Smooth muscle cell (in vitro differentiated cells): ENCODE measurements around the gene SPTBN1. TPM values are rescaled to one million over a fixed set of nuclear protein-coding genes. Genes with fewer than 3 reads are reported as not detected.

Experiments
- DNase-seq: peaks from one replicate; lab custom pipeline; 2025; ENCODE audit not compliant: unreplicated experiment; lab: John Stamatoyannopoulos, UW
- H2AFZ ChIP-seq: fragments of 200-600 bp; sonication (generic); 2 replicates; pipeline ENCODE4 v1.6.0; 2016; ENCODE audit warnings: antibody characterized with exemption, low read depth, mild to moderate bottlenecking
- H3F3A ChIP-seq: fragments of 200-600 bp; sonication (generic); 2 replicates; pipeline ENCODE4 v1.6.0; 2017; ENCODE audit warnings: antibody characterized with exemption, low read depth
- H3K27ac ChIP-seq: fragments of 200-600 bp; sonication (generic); 2 replicates; pipeline ENCODE4 v1.5.1; 2016; ENCODE audit warnings: low read depth, mild to moderate bottlenecking
- H3K27me3 ChIP-seq: fragments of 200-600 bp; sonication (generic); 2 replicates; pipeline ENCODE4 v1.6.1; 2016; ENCODE audit warnings: low read depth, mild to moderate bottlenecking
- H3K36me3 ChIP-seq: fragments of 200-600 bp; sonication (generic); 2 replicates; pipeline ENCODE4 v1.5.1; 2016; ENCODE audit warnings: low read depth
- H3K4me1 ChIP-seq: fragments of 200-600 bp; sonication (generic); 2 replicates; pipeline ENCODE4 v1.5.1; 2016; ENCODE audit warnings: low read depth
- H3K4me2 ChIP-seq: fragments of 200-600 bp; sonication (generic); 2 replicates; pipeline ENCODE4 v1.6.0; 2016; ENCODE audit warnings: mild to moderate bottlenecking
- H3K4me3 ChIP-seq: fragments of 200-600 bp; sonication (generic); 2 replicates; pipeline ENCODE4 v1.5.1; 2016; ENCODE audit warnings: mild to moderate bottlenecking
- H3K79me2 ChIP-seq: fragments of 200-600 bp; sonication (generic); 2 replicates; pipeline ENCODE4 v1.6.0; 2016; ENCODE audit warnings: low read depth, mild to moderate bottlenecking
- H3K9ac ChIP-seq: fragments of 200-600 bp; sonication (generic); 2 replicates; pipeline ENCODE4 v1.6.0; 2016; ENCODE audit warnings: low read depth
- H3K9me3 ChIP-seq: fragments of 200-600 bp; sonication (generic); replicated peaks from 2 replicates; pipeline ENCODE4 v1.5.1; 2016; ENCODE audit warnings: low read depth
- H4K20me1 ChIP-seq: fragments of 200-600 bp; sonication (generic); 2 replicates; pipeline ENCODE4 v1.6.0; 2016; ENCODE audit warnings: low read depth
- CTCF ChIP-seq: fragments of 200-600 bp; sonication (generic); IDR thresholded peaks from 2 replicates; pipeline ENCODE4 v1.5.1; 2017; ENCODE audit warnings: borderline replicate concordance, mild to moderate bottlenecking, antibody characterized with exemption; ENCODE audit not compliant: insufficient read depth, poor library complexity, severe bottlenecking
- WGBS: methylation state at CpG from one replicate; pipeline ENCODE4 v1.1.7; 2016; ENCODE audit warnings: low lambda C conversion rate; 5-methylcytosine and 5-hydroxymethylcytosine counted together
- polyA plus RNA-seq: library from polyadenylated mRNA; unstranded; fragments of >200 nt; fragmentation: Nextera tagmentation; extraction: Ambion mirVana; gene quantifications from 2 replicates; pipeline ENCODE4 v1.2.1, GENCODE V29; 2016
- total RNA-seq: library from RNA; depleted of rRNA; stranded (reverse); fragments of >200 nt; gene quantifications from 2 replicates; pipeline ENCODE4 v1.2.3, GENCODE V29; 2014

SPTBN1 gene
- total and polyA plus RNA-seq, 2 experiments from 2014 or later: 78.7 to 186 TPM

GRCh38 chr2:54557601-54558187 is 101.6 kb downstream of the SPTBN1 start:
- Histone ChIP-seq H3K4me1 (peaks cover 26% of the 10 kb centered on the region), H3K79me2 (peaks cover 89% of the 10 kb centered on the region), H3K27ac (peak overlapping the region; percentile 98)

GRCh38 chr2:54558188-54559005 is 102.3 kb downstream of the SPTBN1 start:
- peak; percentile 50 for DNase-seq
- Histone ChIP-seq H3K4me1 (peaks cover 26% of the 10 kb centered on the region), H2AFZ (no peak overlapping the region), H3K4me2 (peak overlapping the region; percentile 88), H3K9ac (peak overlapping the region; percentile 91), H3K9me3 (no peaks in the 10 kb centered on the region), H3K4me3 (peak overlapping the region; percentile 66), H4K20me1 (peaks cover 77% of the 10 kb centered on the region), H3F3A (peaks cover 22% of the 10 kb centered on the region), H3K27ac (peak overlapping the region; percentile 98), H3K27me3 (no peaks in the 10 kb centered on the region), H3K79me2 (peaks cover 89% of the 10 kb centered on the region), H3K36me3 (no peaks in the 10 kb centered on the region)
- WGBS: under 1% methylated on average over 57 of the region's 59 CpGs
- TF ChIP-seq CTCF: no peak

More at GRCh38 chr2:54557601-54558187, 101.6 kb downstream of the SPTBN1 start:
- H3F3A ChIP-seq: peaks cover 18% of the 10 kb centered on the region
- peak overlapping the region; percentile 91 for H3K9ac ChIP-seq
- no peaks in the 10 kb centered on the region for H3K9me3 ChIP-seq
- 3% methylated on average over 48 of the region's 48 CpGs for WGBS
- no peaks in the 10 kb centered on the region for H3K36me3 ChIP-seq
- peak; percentile 21 for DNase-seq
- peak overlapping the region; percentile 66 for H3K4me3 ChIP-seq
- H4K20me1 ChIP-seq: peaks cover 78% of the 10 kb centered on the region
- H2AFZ ChIP-seq: no peak overlapping the region
- no peaks in the 10 kb centered on the region for H3K27me3 ChIP-seq
- TF ChIP-seq CTCF: no peak
- H3K4me2 ChIP-seq: peak overlapping the region; percentile 88

GRCh38 chr2:54559006-54559445 is 102.9 kb downstream of the SPTBN1 start:
- Histone ChIP-seq H3K4me2 (peak overlapping the region; percentile 88), H3K36me3 (no peaks in the 10 kb centered on the region), H3K9me3 (no peaks in the 10 kb centered on the region), H3K27ac (peak overlapping the region; percentile 98), H3K4me1 (peaks cover 26% of the 10 kb centered on the region), H2AFZ (no peak overlapping the region), H4K20me1 (peaks cover 75% of the 10 kb centered on the region), H3K27me3 (no peaks in the 10 kb centered on the region), H3K4me3 (peak overlapping the region; percentile 66), H3K9ac (peak overlapping the region; percentile 91), H3K79me2 (peaks cover 89% of the 10 kb centered on the region), H3F3A (peaks cover 22% of the 10 kb centered on the region)
- no peak for TF ChIP-seq CTCF
- WGBS: 9% methylated on average over 5 of the region's 5 CpGs
- DNase-seq: no peak
